ENCODE data around the gene FTCDNL1. TPM values are rescaled to one million over a fixed set of nuclear protein-coding genes. Genes with fewer than 3 reads are reported as not detected.

Gene FTCDNL1
- total and polyA plus RNA-seq, 8 donors: 0.31 to 2.8 (median 0.78) TPM; not detected in 4

DNA sequence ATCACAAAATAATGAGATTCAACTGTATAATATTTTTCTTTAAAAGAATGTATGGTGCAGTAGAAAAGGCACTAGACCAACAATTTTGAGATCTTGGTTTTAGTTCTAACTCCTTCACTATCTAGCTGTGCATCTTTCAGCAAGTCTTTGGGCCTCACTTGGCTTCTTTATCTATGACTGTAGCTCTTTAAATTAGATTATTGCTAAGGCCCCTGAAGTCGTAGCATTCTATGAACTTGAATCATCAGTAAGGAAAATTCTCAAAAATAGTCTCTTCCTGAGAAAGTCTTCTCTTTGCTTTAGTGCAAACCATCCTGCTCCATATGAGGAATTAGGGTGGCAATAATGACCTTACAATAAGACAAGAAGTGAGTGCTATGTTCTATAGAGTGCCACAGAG, 140.4 kb downstream of the FTCDNL1 start:
- H3K27me3 ChIP-seq: no peaks in the 10 kb centered on the region
- intact Hi-C loops (cut with DNase I; ENCODE audit: low total_unique reads): no loop called here

More for the DNA sequence above, 140.4 kb downstream of the FTCDNL1 start:
- H3K9me3 ChIP-seq: peaks cover 0 to 10% (median 1%) of the 10 kb centered on the region in 4 donors
- no peak overlapping the region for H3K4me3 ChIP-seq
- WGBS, 5 donors: 67 to 92% (median 76%) methylated on average over 1 of the region's 1 CpG
- TF ChIP-seq EP300 (IDR thresholded peaks at IDR 0.05) (no peak), POLR2A (IDR thresholded peaks at IDR 0.05) (no peak), POLR2AphosphoS5 (IDR thresholded peaks at IDR 0.05) (no peak)
- TF ChIP-seq, protein P1, sequence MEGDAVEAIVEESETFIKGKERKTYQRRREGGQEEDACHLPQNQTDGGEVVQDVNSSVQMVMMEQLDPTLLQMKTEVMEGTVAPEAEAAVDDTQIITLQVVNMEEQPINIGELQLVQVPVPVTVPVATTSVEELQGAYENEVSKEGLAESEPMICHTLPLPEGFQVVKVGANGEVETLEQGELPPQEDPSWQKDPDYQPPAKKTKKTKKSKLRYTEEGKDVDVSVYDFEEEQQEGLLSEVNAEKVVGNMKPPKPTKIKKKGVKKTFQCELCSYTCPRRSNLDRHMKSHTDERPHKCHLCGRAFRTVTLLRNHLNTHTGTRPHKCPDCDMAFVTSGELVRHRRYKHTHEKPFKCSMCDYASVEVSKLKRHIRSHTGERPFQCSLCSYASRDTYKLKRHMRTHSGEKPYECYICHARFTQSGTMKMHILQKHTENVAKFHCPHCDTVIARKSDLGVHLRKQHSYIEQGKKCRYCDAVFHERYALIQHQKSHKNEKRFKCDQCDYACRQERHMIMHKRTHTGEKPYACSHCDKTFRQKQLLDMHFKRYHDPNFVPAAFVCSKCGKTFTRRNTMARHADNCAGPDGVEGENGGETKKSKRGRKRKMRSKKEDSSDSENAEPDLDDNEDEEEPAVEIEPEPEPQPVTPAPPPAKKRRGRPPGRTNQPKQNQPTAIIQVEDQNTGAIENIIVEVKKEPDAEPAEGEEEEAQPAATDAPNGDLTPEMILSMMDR (IDR thresholded peaks at IDR 0.05): no peak
- H3K4me1 ChIP-seq: no peaks in the 10 kb centered on the region
- DNase-seq: no peak
- H3K36me3 ChIP-seq: no peaks in the 10 kb centered on the region
- H3K27ac ChIP-seq: no peak overlapping the region

Small RNA genes within 50 kb of the gene (small RNA-seq; reads per million reads assigned to genes)
- 0 reads per million in 4 donors for gene AC108032.1
- 0 reads per million in 4 donors for gene RN7SL717P

Other genes starting within 250 kb of the FTCDNL1 start
- 10 to 100 TPM in 3 of 5 donors, 1 to 10 TPM in 2; 2.0 to 29.8 (median 15.4) TPM for gene C2orf69, start 60.1 kb upstream of the FTCDNL1 start, total RNA-seq
- 1 to 10 TPM; 3.9 to 9.5 (median 5.1) TPM for gene C2orf69, start 60.1 kb upstream of the FTCDNL1 start, polyA plus RNA-seq
- gene TYW5, start 104.3 kb upstream of the FTCDNL1 start, total RNA-seq: 10 to 100 TPM in 2 of 5 donors, 1 to 10 TPM in 3; 1.2 to 25.3 (median 4.9) TPM
- 1 to 10 TPM; 2.8 to 3.2 (median 3.2) TPM for gene TYW5, start 104.3 kb upstream of the FTCDNL1 start, polyA plus RNA-seq
- gene MAIP1, start 104.4 kb upstream of the FTCDNL1 start, total RNA-seq: 10 to 100 TPM in 3 of 5 donors, 1 to 10 TPM in 1, not detected in 1; 7.0 to 30.4 (median 25.3) TPM
- gene MAIP1, start 104.4 kb upstream of the FTCDNL1 start, polyA plus RNA-seq: 10 to 100 TPM; 11.4 to 22.9 (median 19.6) TPM